Neural progenitor cell (in vitro differentiated cells): Measurements from ENCODE around the gene FGFR2. TPM values are rescaled to one million over a fixed set of nuclear protein-coding genes. Genes with fewer than 3 reads are reported as not detected.

ENCODE experiments used
- DNase-seq: peaks from one replicate; pipeline ENCODE4 v3.0.0-alpha.2; 2016; ENCODE audit warnings: low spot score
- H2AFZ ChIP-seq: fragments of 200-600 bp; sonication (generic); replicated peaks from 2 replicates; pipeline ENCODE4 v1.6.1; 2016; ENCODE audit warnings: antibody characterized with exemption
- H3F3A ChIP-seq: fragments of 200-600 bp; sonication (generic); 2 replicates; pipeline ENCODE4 v1.6.1; 2016; ENCODE audit warnings: antibody characterized with exemption, low read depth
- H3K27ac ChIP-seq: fragments of 200-600 bp; sonication (generic); 2 replicates; pipeline ENCODE4 v1.5.1; 2016; ENCODE audit warnings: mild to moderate bottlenecking
- H3K27me3 ChIP-seq: fragments of 200-600 bp; sonication (generic); 2 replicates; pipeline ENCODE4 v1.6.1; 2016; ENCODE audit warnings: mild to moderate bottlenecking, moderate library complexity
- H3K36me3 ChIP-seq: fragments of 200-600 bp; sonication (generic); 2 replicates; pipeline ENCODE4 v1.5.1; 2016
- H3K4me1 ChIP-seq: fragments of 200-600 bp; sonication (generic); 2 replicates; pipeline ENCODE4 v1.6.1; 2016; ENCODE audit warnings: mixed run types
- H3K4me2 ChIP-seq: fragments of 200-600 bp; sonication (generic); 2 replicates; pipeline ENCODE4 v1.6.1; 2016
- H3K4me3 ChIP-seq: fragments of 200-600 bp; sonication (generic); 2 replicates; pipeline ENCODE4 v1.5.1; 2016
- H3K79me2 ChIP-seq: fragments of 200-600 bp; sonication (generic); 2 replicates; pipeline ENCODE4 v1.6.1; 2016; ENCODE audit warnings: low read depth
- H3K9ac ChIP-seq: fragments of 200-600 bp; sonication (generic); 2 replicates; pipeline ENCODE4 v1.6.1; 2016
- H3K9me3 ChIP-seq: fragments of 200-600 bp; sonication (generic); 2 replicates; pipeline ENCODE4 v1.5.1; 2016; ENCODE audit warnings: low read depth
- H4K20me1 ChIP-seq: fragments of 200-600 bp; sonication (generic); 2 replicates; pipeline ENCODE4 v1.6.1; 2016; ENCODE audit warnings: low read depth
- H3K27ac Mint-ChIP-seq: 3 replicates; pipeline ENCODE4 v1.8.0; 2021; ENCODE audit warnings: mixed read lengths
- H3K27me3 Mint-ChIP-seq: 2 replicates; pipeline ENCODE4 v1.8.0; 2022; ENCODE audit warnings: low read depth, mild to moderate bottlenecking, inconsistent platforms, moderate library complexity, mixed read lengths; ENCODE audit not compliant: insufficient read depth
- H3K36me3 Mint-ChIP-seq: 3 replicates; pipeline ENCODE4 v1.8.0; 2021; ENCODE audit warnings: mixed read lengths
- H3K4me1 Mint-ChIP-seq: 3 replicates; pipeline ENCODE4 v1.8.0; 2021; ENCODE audit warnings: mixed read lengths
- H3K4me3 Mint-ChIP-seq: 3 replicates; pipeline ENCODE4 v1.8.0; 2021; ENCODE audit warnings: mild to moderate bottlenecking, moderate library complexity, mixed read lengths
- H3K9me3 Mint-ChIP-seq: 3 replicates; pipeline ENCODE4 v1.8.0; 2020; ENCODE audit warnings: mixed read lengths
- CTCF ChIP-seq: fragments of 200-600 bp; sonication (generic); IDR thresholded peaks from 2 replicates; pipeline ENCODE4 v1.5.1; 2017; ENCODE audit warnings: antibody characterized with exemption, mild to moderate bottlenecking
- EZH2 ChIP-seq: fragments of 200-600 bp; sonication (generic); IDR thresholded peaks from 2 replicates; pipeline ENCODE4 v1.6.1; 2017; ENCODE audit warnings: antibody characterized with exemption, mild to moderate bottlenecking, moderate library complexity
- EZH2phosphoT487 ChIP-seq: fragments of 200-600 bp; sonication (generic); IDR thresholded peaks from 2 replicates; pipeline ENCODE4 v1.6.1; 2017; ENCODE audit warnings: antibody characterized with exemption
- total RNA-seq: library from RNA; depleted of rRNA; stranded (reverse); fragments of >200 nt; gene quantifications from 2 replicates; pipeline ENCODE4 v1.2.3, GENCODE V29; 2015; ENCODE audit warnings: low replicate concordance

Gene FGFR2
- total RNA-seq, 1 donor from 2014 or later = 99.1 TPM

- H3K4me3 Mint-ChIP-seq = no peak overlapping the region
- H3K36me3 Mint-ChIP-seq = peaks cover 49% of the 10 kb centered on the region
- H3K27me3 Mint-ChIP-seq = peaks cover 8% of the 10 kb centered on the region
- Histone ChIP-seq H2AFZ (no peak overlapping the region), H3K4me3 (no peak overlapping the region), H3K9me3 (no peaks in the 10 kb centered on the region), H3K4me1 (peaks cover 47% of the 10 kb centered on the region), H3K36me3 (peaks cover 13% of the 10 kb centered on the region), H3K27ac (no peak overlapping the region), H3K4me2 (no peak overlapping the region), H3F3A (peaks cover 25% of the 10 kb centered on the region), H3K79me2 (peaks cover 96% of the 10 kb centered on the region), H4K20me1 (peaks cover 54% of the 10 kb centered on the region), H3K27me3 (no peaks in the 10 kb centered on the region), H3K9ac (no peak overlapping the region)
- H3K9me3 Mint-ChIP-seq = peaks cover 3% of the 10 kb centered on the region
- no peak overlapping the region for H3K27ac Mint-ChIP-seq
- peaks cover 29% of the 10 kb centered on the region for H3K4me1 Mint-ChIP-seq
- TF ChIP-seq CTCF (no peak), EZH2 (no peak), EZH2phosphoT487 (no peak)
- no peak for DNase-seq
These were observed 62.9 kb downstream of the FGFR2 start for GRCh38 chr10:121535381-121535780.

GRCh38 chr10:121532292-121532864 is 65.9 kb downstream of the FGFR2 start:
- H3K36me3 Mint-ChIP-seq = peaks cover 36% of the 10 kb centered on the region
- DNase-seq = peak; percentile 23
- peaks cover 77% of the 10 kb centered on the region for H4K20me1 ChIP-seq
- no peak overlapping the region for H3K4me2 ChIP-seq
- H3F3A ChIP-seq = peaks cover 46% of the 10 kb centered on the region
- H3K27me3 Mint-ChIP-seq = peaks cover 8% of the 10 kb centered on the region
- H3K79me2 ChIP-seq = peaks cover 96% of the 10 kb centered on the region
- H3K27me3 ChIP-seq = no peaks in the 10 kb centered on the region
- no peaks in the 10 kb centered on the region for H3K9me3 ChIP-seq
- peak overlapping the region; percentile 51 for H3K27ac Mint-ChIP-seq
- H3K4me3 ChIP-seq = no peak overlapping the region
- H3K36me3 ChIP-seq = peaks cover 2% of the 10 kb centered on the region
- H3K9ac ChIP-seq = no peak overlapping the region
- peaks cover 60% of the 10 kb centered on the region for H3K4me1 ChIP-seq
- no peak overlapping the region for H2AFZ ChIP-seq
- H3K4me3 Mint-ChIP-seq = no peak overlapping the region
- no peak for TF ChIP-seq EZH2phosphoT487
- TF ChIP-seq CTCF = no peak
- TF ChIP-seq EZH2 = no peak
- peaks cover under 1% of the 10 kb centered on the region for H3K9me3 Mint-ChIP-seq
- peaks cover 48% of the 10 kb centered on the region for H3K4me1 Mint-ChIP-seq
- H3K27ac ChIP-seq = no peak overlapping the region

- Mint-ChIP-seq H3K27me3 (peaks cover 8% of the 10 kb centered on the region), H3K4me3 (no peak overlapping the region), H3K9me3 (no peaks in the 10 kb centered on the region), H3K27ac (no peak overlapping the region), H3K4me1 (peaks cover 51% of the 10 kb centered on the region), H3K36me3 (peaks cover 32% of the 10 kb centered on the region)
- TF ChIP-seq EZH2 (no peak), CTCF (no peak)
- H3K27me3 ChIP-seq = no peaks in the 10 kb centered on the region
- no peak overlapping the region for H3K9ac ChIP-seq
- H3K27ac ChIP-seq = no peak overlapping the region
- no peaks in the 10 kb centered on the region for H3K36me3 ChIP-seq
- no peak overlapping the region for H2AFZ ChIP-seq
- H3K4me3 ChIP-seq = no peak overlapping the region
- H3K4me1 ChIP-seq = peaks cover 60% of the 10 kb centered on the region
- H3K9me3 ChIP-seq = no peaks in the 10 kb centered on the region
- H3K79me2 ChIP-seq = peaks cover 93% of the 10 kb centered on the region
- no peak for DNase-seq
- no peak overlapping the region for H3K4me2 ChIP-seq
- peaks cover 81% of the 10 kb centered on the region for H4K20me1 ChIP-seq
- H3F3A ChIP-seq = peaks cover 46% of the 10 kb centered on the region
These were observed 66.4 kb downstream of the FGFR2 start for GRCh38 chr10:121531830-121532178.
